ENCODE data around the gene BMP8A.
"Not testable (repeated sequence)": the region's sequence is repeated elsewhere in the genome, so short reads cannot be mapped to it uniquely, and the experiment has no call there.

Gene BMP8A

GRCh38 chr1:39472826-39473225 lies 18.6 kb upstream of the BMP8A start:
- H3K27ac ChIP-seq, result no peak overlapping the region
- TF ChIP-seq CTCF (IDR thresholded peaks at IDR 0.05), result no peak

GRCh38 chr1:39473324-39473723 lies 18.1 kb upstream of the BMP8A start:
- no peak overlapping the region for H3K27ac ChIP-seq
- TF ChIP-seq ZFX (IDR thresholded peaks at IDR 0.05; ENCODE audit: borderline replicate concordance) (no peak), CTCF (IDR thresholded peaks at IDR 0.05) (no peak)

- TF ChIP-seq CTCF (IDR thresholded peaks at IDR 0.05) (no peak), ZFX (IDR thresholded peaks at IDR 0.05; ENCODE audit: borderline replicate concordance) (no peak)
- H3K27ac ChIP-seq, result no peak overlapping the region
Measured at GRCh38 chr1:39474810-39475209, 16.6 kb upstream of the BMP8A start.

- not testable (repeated sequence) for H3K27ac ChIP-seq
Measured at GRCh38 chr1:39475551-39475950, 15.9 kb upstream of the BMP8A start.

GRCh38 chr1:39478126-39478915 lies 13.1 kb upstream of the BMP8A start:
- no peak overlapping the region for H3K27ac ChIP-seq
- no peak for TF ChIP-seq ZFX (IDR thresholded peaks at IDR 0.05; ENCODE audit: borderline replicate concordance)
- no peak for TF ChIP-seq CTCF (IDR thresholded peaks at IDR 0.05)

GRCh38 chr1:39481289-39481688 lies 10.1 kb upstream of the BMP8A start:
- no peak for TF ChIP-seq ZFX (IDR thresholded peaks at IDR 0.05; ENCODE audit: borderline replicate concordance)
- no peak for TF ChIP-seq CTCF (IDR thresholded peaks at IDR 0.05)
- H3K27ac ChIP-seq, result no peak overlapping the region

GRCh38 chr1:39483276-39483675 lies 8.2 kb upstream of the BMP8A start:
- H3K27ac ChIP-seq, result no peak overlapping the region
- TF ChIP-seq ZFX (IDR thresholded peaks at IDR 0.05; ENCODE audit: borderline replicate concordance), result no peak
- TF ChIP-seq CTCF (IDR thresholded peaks at IDR 0.05), result no peak

- H3K27ac ChIP-seq, result no peak overlapping the region
- no peak for TF ChIP-seq ZFX (IDR thresholded peaks at IDR 0.05; ENCODE audit: borderline replicate concordance)
- no peak for TF ChIP-seq CTCF (IDR thresholded peaks at IDR 0.05)
Measured at GRCh38 chr1:39484564-39484963, 6.9 kb upstream of the BMP8A start.

Measured in 22Rv1 (cell line).